T1000 (cell line): ENCODE measurements around the gene NT5C3B.
"Not testable (repeated sequence)": the region's sequence is repeated elsewhere in the genome, so short reads cannot be mapped to it uniquely, and the experiment has no call there.

Experiments
- DNase-seq: peaks from one replicate; lab custom pipeline; 2025; ENCODE audit warnings: mixed read lengths; lab: John Stamatoyannopoulos, UW

Gene NT5C3B

DNA sequence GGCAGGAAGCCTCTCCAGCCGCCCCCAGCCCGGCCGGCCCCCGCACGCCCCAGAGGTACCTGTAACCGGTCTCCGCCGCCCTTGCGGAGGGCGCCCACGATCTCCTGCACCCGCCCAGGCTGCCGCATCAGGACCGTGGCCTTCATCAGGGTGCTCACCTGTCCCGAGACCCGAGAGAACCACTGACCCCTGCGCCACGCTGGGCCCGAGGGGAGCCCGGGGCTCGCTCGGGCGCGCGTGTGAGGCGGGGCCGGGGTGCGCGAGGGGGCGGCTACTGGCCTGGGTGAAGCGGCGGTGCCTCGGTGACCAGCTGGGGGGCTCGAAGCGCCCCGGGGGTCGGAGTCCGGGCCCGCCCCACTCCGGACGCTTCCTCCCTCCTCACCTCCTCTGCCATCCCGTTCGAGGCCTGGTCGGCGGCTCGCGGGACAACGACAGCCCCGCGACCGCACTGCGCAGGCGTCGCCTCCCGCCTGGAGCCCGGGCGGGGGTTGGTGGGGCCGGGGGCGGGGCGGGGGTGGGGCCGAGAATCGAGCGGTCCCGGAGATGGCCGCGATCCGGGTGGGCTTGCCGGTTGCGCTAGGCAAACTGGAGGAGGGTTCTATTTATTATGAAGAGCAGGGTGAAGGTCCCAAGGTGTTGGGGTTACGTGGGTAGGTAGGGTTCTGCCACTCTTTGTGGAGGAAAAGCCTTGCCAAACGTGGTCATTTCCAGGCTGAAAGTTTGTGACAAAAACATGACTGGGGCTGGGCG, at the start of gene NT5C3B:
NT5C3B (minus strand) TSS at position 433 of the 750 bp plus-strand sequence; CDS start at position 394, 39 bp downstream.
- peak; percentile 42 for DNase-seq

DNA sequence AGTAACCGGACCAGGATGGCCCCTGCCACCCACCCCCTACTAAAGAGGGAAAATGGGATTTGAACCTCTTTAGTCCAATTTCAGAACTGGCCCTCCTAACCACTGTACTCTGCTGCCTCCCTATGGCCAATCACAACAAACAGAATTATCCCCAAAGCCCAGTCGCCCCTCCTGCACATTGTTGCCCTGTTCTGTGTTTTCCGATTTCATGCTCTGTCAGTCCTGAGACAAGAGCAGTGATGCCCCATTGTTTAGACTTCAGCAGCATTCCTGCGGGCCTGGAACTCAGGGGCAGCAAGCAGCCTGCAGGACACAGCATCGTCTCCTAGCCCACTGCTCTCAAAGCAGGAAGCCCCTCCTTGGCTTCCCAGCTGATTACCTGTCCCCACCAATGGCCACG, 49.7 kb upstream of the NT5C3B start:
- DNase-seq = no peak

DNA sequence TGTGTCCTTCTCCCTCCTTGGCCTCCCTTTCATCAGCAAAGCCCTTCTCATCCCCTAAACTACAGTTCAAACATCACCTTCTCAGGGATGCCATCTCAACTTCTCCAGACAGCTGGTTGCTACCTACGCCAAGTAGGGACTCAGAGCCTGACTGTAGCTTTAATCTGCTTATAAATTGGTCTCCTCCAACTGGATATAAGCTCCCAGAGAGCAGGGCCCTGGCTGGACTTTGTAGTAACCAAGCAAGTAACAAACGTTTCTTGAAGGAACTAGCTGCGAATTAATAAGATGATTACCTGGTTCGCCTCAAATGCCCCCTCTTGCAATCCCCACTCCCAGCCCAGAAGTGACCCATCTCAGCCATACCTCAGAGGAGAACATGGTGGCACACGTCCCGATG, 46.7 kb upstream of the NT5C3B start:
- DNase-seq = no peak

DNA sequence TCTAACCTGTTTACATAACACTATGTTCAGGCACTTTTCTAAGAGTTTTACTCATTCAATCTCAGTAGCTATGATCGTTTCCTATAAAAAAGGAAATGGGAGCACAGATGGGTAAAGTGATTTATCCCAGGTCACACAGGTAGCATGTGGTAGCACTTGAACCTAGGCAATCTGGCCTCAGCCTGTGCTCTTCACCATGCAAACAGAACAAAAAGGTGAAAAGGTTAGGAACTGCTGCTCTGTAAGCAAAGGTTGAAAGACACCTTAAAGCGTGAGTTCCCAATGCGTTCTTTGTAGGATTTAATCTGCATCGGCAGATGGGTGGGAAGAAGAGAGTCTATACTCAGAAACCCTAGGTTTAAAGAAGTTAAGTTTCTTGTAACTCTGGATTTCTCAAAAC, 44.1 kb upstream of the NT5C3B start:
- DNase-seq = no peak

DNA sequence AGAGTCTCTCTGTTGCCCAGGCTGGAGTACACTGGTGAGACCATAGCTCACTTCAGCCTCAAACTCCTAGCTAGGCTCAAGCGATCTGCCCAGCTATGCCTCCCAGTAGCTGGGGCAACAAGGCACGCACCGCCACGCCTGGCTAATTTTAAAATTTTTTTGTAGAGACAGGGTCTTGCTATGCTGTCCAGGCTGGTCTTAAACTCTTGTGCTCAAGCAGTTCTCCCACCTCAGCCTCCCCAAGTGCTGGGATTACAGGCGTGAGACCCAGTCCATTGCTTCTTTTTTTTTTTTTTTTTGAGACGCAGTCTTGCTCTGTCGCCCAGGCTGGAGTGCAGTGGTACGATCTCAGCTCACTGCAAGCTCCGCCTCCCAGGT, 38.2 kb upstream of the NT5C3B start:
- not testable (repeated sequence) for DNase-seq

DNA sequence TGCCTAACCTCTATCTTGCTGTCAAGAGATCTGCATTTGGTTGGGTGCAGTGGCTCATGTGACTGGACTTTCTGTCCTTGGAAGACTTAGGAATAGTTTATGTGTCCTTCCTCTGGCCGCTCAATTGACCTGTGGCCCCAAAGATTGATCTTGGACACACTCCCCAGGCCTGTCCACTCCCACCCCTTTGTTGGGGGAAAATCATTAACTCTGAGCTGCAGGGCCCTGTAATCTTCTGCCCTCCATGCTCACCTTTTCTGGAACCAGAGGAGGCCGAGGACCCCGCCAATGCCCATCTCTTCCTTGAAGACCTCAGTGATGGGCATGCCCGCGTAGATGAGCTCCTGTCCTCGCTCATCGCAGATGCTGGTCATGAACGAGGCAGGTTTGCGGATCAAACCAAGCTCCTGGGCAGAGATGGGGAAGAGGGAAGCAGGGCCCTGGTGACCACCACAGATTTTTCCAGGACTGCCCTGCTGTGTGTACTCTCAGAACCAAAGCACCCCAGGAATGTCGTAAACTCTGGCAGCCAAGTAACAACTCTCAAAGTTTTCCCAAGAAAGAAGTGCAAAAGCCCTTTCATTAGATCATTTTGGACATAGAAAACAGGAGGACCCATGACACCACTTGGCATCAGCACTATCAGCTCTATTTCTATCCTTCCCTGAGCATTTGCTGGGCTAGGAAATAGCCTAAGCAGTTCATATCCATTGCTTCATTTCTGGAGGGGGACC, 37.7 kb upstream of the NT5C3B start:
- DNase-seq = no peak

DNA sequence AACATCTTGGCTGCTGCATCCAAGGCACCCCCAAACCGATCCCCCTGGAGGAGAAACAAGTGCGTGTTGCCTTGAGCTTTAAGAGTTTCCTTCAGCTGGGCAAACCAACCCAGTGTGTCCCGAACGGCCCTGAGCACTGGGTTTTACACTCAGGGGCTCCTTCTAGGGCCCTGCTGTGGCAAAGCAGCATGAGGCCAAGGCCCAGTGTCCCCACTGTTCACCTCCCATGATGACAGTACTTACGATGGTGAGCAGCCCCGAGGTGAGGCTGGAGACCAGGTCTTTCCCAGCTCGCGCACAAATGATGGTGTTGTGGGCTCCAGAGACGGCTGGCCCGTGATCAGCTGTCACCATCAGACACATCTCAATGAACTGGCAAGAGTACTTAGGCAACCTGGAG, 35.8 kb upstream of the NT5C3B start:
- DNase-seq = no peak

DNA sequence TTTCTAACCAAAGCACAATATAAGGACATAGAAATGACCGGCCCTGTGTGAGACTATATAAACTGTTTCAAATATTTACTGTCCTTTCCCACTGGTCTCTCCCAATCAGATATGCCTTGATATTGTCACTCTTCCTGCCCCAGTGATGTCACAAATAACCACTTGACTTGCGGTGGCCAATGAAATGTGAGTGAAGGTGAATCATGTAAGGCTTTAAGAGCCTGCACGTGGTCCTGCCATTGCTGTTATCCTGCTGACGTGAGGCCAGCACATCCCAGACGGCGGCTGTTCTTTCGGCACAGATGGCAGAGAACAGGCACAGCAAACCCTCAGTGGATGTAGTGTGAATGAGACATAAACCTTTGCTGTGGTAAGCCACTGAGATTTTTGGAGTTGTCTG, 34.6 kb upstream of the NT5C3B start:
- no peak for DNase-seq

DNA sequence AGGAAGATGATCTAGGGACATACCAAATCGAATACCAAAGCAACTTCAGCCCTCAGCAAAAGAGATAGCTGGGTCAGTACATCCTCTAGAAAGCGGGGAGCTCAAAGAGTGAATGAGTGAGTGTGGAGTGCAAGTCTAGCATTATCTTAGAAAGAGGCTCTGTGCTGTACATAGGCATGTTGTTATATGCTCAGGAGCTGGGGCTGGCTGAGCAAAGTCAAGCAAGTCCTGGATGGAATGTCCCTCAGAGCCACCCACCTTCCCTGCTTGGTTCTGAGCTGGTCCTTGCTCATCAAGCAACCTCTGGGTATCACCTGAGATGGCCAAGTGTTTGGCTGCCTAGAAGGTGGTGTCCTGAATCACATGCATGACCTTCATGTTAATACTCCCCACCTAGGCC, 34.1 kb upstream of the NT5C3B start:
- DNase-seq = no peak

DNA sequence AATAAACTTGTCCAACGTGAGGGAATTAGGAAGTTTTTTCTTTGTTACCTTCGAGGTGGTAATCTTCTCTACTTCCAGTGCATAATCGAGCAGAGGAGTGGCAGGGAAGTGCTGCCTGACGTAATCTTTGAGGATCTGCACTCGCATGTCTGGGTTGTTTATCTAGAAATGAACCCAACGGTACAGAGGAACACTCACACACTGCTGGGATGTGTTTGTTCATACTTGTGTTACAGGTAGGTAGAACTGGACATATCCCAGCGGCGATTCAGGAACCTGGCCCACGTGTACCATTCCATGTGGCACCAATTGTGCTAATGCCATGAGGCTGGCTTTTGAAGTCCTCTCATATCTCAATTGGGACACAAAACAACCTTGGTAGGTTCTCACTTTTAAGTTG, 33.4 kb upstream of the NT5C3B start:
- no peak for DNase-seq

DNA sequence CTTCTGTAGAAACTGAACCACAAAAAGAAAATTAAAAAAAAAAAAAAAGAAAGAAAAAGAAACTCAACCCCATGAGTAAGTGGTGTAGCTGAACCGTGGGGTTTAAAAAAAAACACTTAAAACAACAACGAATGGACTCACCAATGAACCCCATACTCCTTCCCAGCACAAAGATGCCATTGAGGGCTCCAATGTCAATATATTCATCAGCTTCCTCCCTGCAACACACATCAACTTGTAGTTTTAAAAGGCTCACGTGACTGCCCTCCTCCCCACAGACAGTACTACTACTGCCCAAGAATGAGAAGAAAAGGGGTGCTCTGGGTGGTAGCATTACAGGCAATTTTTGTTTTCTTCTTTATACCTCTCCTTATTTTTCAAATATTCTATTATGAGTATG, 32.5 kb upstream of the NT5C3B start:
- DNase-seq = no peak

DNA sequence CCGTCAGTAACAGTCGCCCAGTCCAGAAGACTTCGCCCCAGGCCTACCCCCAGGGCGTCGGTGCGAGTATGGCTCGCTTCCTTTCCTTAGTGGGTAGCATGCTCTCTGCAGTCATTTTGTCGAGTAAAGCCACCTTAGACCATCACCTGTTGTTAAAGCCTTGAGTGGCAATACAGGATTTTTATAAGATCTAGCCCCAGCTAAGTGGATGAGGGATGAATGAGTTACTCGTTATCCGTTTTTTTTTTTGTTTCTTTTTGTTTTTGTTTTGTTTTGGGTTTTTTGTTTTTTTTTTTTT, 29.5 kb upstream of the NT5C3B start:
- no peak for DNase-seq

DNA sequence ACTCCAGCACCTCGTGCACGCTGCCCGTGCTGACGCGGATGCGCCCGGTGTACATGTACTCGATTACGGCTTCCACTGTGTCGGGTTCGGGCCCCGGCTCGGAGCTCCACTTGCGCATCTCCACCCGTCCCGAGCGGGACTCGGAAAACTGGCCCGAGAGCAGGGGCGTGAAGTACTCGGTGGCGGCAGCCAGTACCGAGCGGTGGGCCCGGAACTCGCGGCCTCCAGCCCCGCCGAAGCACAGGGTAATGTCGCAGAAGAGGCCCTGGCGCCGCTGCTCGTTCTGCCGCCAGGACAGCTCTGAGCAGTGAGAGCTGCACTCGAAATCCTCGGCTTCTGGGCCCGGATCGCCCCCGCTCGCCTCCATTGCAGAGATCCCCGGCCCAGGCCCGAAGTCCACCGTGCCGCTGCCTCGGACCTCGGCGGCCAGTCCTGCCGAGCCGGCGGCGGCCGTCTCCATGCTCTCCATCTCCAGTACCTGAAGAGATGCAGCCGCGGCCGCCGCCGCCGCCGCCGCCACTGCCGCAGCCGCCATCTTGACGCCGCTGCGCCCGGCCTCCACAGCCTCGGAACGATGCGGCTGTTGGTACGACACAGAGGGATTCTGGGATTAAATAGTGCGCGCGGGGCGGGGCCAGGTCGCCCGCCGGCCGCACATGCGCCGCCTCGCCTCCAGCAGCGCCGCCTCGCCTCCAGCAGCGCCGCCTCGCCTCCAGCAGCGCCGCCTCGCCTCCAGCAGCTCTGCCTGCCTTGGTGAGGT, 29.0 kb upstream of the NT5C3B start, which contains the start of gene KLHL11:
KLHL11 (minus strand) TSS at position 588 of the 760 bp plus-strand sequence; CDS start at position 535, 53 bp downstream.
- DNase-seq = peak; percentile 90

DNA sequence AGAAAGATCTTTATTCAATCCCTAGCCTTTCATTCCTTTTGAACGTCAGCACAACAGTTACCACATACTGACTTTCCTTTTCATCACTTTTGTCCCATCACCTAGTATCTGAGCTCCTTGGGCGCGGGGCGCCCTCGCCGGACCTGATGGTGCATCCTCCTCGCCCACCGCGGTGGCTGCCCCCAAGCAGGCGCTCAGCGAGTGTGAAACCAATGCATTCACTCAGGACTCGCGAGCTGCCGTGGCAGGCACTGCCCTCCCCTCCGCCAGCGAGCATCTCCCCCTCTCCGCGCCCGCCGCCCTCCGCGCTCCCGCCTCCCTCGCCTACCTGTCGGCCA, 28.4 kb upstream of the NT5C3B start:
- no peak for DNase-seq

DNA sequence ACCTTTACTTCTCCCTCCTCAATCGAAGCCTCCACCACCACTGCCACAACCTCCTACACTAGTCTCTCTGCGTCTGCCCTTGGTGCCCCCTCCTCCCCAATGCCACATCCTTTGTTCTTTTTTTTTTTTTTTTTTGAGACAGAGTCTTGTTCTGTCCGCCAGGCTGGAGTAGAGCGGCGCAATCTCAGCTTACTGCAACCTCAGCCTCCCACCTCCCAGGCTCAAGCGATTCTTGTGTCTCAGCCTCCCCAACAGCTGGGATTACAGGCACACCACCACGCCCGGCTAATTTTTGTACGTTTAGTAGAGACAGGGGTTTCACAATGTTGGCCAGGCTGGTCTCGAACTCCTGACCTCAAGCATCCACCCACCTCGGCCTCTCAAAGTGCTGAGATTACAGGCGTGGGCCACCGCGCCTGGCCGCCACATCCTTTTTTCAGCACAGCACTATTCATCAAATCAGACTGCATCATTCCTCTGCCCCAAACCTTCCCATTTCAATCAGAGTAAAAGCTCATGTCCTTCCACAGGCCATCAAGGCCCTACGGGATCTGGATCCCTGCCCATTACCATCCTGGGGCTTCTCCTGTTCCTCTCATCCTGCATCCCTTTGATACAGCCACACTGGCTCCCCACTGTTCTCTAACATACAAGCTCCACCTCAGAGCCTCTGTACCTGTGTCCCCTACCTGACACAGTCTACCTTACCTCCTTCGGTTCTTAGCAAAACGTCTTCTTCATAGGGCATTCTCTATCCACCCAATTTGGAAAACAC, 27.2 kb upstream of the NT5C3B start:
- DNase-seq = no peak

DNA sequence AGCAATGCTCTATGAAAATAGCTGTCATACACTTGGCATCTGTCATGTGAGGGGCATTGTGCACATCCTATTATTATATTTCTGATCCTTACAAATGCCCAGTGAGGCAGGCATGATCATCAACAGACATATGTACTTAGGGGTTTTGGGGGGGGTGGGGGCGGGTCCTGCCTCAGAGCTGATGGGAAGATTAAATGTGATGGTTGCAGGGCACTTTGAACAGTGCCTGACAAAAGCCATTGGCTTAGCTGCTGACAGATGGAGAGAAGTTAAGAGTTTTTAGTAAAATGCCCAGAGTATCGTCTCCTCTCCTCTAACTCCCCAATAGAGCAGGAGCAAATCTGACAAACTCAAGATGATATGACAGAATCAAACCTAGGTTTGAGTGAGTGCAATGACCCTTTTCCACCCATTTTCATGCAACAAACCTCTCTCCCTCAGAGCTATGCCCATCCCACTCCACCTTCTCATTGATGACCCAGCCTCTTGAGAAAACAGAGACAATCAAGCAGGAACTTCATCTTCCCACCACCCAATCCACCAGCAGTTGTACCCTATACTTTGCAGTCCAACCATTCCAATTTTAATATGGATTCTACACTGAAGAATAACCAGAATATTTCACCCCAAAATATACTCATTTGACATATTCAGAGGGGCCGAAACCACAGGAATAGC, 24.4 kb upstream of the NT5C3B start:
- no peak for DNase-seq

DNA sequence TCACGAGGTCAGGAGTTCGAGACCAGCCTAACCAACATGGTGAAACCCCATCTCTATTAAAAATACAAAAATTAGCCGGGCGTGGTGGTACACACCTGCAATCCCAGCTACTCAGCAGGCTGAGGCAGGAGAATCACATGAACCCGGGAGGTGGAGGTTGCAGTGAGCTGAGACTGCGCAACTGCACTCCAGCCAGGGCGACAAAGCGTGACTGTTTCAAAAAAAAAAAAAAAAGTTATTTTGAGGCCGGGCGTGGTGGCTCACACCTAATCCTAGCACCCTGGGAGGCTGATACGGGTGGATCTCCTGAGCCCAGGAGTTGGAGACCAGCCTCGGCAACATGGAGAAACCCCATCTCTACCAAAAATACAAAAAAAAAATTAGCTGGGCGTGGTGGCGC, 15.3 kb upstream of the NT5C3B start:
- DNase-seq = not testable (repeated sequence)

DNA sequence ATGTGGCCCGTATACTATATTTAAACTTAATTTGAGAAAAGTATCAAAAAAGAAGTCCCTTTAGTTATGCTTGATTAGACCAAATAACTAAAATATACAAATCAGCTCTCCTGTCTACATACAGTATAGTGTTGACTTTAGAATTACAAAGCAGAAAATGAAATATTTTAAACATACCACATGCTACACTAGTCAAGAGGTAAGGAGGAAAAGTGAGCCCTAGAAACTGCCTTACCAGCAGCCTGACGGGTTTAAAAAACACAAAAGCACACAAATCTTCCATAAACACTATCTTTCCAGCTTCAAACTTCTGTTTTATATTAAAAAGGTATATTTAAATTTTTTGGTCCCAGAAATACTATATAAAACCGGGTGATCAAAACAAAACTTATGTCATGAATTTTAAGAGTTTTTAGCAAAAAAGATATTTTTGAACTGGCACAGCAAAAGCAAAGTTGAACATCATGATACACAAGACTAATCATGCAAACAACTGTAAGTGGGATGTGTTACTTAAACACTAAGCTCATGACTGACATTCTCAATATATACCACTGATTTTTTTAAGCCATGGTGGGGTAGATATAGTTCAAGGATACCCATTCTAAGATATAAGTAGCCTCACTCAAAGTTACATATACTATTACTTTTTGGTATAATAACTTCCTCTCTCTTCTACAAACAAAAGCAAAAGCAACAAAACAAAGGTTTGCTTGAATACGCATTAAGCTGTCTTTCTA, 13.4 kb upstream of the NT5C3B start:
- no peak for DNase-seq

DNA sequence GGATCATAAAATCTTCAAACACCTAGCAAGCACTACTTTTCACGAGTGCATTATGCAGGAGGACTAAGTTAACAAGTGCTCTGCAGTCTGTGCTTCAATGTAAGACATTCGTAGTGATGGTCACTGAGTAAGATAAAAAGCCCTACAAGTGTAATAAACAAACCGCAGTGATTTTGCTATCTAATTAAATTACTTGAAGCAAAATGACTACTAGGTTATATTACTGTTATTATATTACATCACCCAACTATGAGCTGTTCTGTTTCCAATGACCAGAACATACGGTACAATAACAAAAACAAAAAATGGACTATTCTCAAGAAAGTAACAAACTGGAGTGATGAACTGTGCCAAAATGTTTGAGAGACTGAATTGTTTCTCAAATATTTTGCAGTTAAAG, 12.8 kb upstream of the NT5C3B start:
- no peak for DNase-seq

DNA sequence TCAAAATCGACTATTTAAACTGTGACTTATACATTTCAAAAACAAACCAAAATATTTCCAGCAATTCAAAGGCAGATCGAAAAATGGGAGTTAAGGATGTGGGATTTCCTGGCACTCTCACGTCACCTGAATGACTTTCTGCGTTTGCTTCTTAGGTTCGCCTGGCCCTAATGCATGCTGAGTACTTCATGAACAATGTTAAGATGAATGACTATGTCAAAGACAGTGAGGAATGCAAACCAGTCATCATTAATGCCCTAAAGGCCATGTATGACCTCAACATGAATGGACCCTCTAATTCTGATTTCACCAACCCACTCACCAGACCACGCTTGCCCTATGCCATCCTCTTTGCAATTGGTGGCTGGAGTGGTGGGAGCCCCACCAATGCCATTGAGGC, 8.9 kb upstream of the NT5C3B start:
- peak; percentile 29 for DNase-seq

DNA sequence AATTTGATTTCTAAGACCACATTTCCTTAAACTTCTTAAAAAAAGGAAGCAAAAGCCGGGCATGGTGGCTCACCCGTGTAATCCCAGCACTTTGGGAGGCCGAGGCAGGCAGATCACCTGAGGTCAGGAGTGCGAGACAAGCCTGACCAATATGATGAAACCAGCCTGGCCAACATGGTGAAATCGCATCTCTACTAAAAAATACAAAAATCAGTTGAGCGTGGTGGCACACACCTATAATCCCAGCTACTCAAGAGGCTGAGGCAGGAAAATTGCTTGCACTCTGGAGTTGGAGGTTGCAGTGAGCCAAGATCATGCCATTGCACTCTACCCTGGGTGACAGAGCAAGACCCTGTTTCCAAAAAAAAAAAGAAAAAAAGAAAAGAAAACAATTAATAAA, 4.7 kb upstream of the NT5C3B start:
- not testable (repeated sequence) for DNase-seq
